Erythroblast (primary cell): ENCODE results near the gene GTPBP6.

Source experiments
- GATA1 ChIP-seq: IDR thresholded peaks from 2 replicates; pipeline ENCODE4 v1.6.1; 2011; ENCODE audit warnings: low read depth, mild to moderate bottlenecking, control low read depth, low read length, moderate library complexity
- POLR2A ChIP-seq: IDR thresholded peaks from 2 replicates; pipeline ENCODE4 v1.6.1; 2011; ENCODE audit warnings: mild to moderate bottlenecking, low read length

DNA sequence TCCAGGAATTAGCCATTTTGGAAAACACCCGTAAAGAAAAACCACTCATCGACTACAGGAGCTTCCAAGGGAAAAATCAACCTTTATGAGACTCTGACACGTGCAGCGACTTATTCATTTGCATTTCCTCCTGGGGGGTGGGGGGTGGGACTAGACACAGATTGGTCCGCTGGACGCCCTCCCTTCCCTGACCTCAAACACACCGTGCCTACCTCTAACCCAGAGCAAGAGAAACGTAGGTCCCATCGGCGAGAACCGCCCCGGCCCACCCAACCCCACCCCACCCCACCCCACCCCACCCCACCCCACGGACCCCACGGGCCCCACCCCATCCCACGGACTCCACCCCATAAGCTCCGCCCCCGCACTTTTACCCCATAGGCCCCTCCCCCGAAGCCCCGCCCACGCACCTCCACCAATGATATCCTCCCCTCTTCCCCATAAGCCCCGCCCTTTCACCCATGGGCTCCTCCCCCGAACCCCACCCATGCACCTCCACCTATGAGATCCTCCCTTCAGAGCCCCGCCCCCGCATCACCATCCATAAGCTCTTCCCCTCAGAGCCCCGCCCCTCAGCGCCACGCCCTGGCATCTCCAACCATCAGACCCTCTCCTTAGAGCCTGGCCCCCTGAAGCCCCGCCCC, 1.1 kb downstream of the GTPBP6 start:
- TF ChIP-seq POLR2A, result no peak
- TF ChIP-seq GATA1, result no peak
